Lower lobe of right lung (tissue), 2 donors: ENCODE results near the gene LPIN1. TPM values are rescaled to one million over a fixed set of nuclear protein-coding genes. Genes with fewer than 3 reads are reported as not detected.

Experiments
- ATAC-seq, 2 donors: fragments of 200-7000 bp; cut with Tn5 transposase; one replicate each; pipeline ENCODE4 v1.9.1; 2020 to 2022; ENCODE audit warnings: mild to moderate bottlenecking in 2 of 2, moderate library complexity in 2 of 2
- DNase-seq: peaks from one replicate; pipeline ENCODE4 v3.0.0-alpha.2; 2020
- H3K27ac ChIP-seq: fragments of 200-600 bp; one replicate; pipeline ENCODE4 v1.8.0; 2022
- H3K27me3 ChIP-seq: fragments of 200-600 bp; one replicate; pipeline ENCODE4 v1.8.0; 2022; ENCODE audit warnings: low read depth
- H3K36me3 ChIP-seq: fragments of 200-600 bp; one replicate; pipeline ENCODE4 v1.8.0; 2022; ENCODE audit warnings: mild to moderate bottlenecking
- H3K4me1 ChIP-seq: fragments of 200-600 bp; one replicate; pipeline ENCODE4 v1.8.0; 2022
- H3K4me3 ChIP-seq: fragments of 200-600 bp; one replicate; pipeline ENCODE4 v1.8.0; 2022; ENCODE audit warnings: mild to moderate bottlenecking
- H3K9me3 ChIP-seq: fragments of 200-600 bp; one replicate; pipeline ENCODE4 v1.8.0; 2022
- CTCF ChIP-seq: fragments of 200-600 bp; IDR thresholded peaks from one replicate; pipeline ENCODE4 v1.8.0; 2022; ENCODE audit warnings: antibody characterized with exemption, mild to moderate bottlenecking
- intact Hi-C: fragments of 100-400 bp; cut with DNase I; formaldehyde crosslinking; loops from one replicate; pipeline ENCODE4 v1.11.0; 2022
- total RNA-seq: library from RNA; stranded (reverse); fragmentation: NEBNext Ultra II Directional; extraction: Animal tissue kit (Norgen Biotek cat#: 25700); gene quantifications from one replicate; pipeline ENCODE4 v1.2.1, GENCODE V29; 2021
- donor health status: DM: no; HTN: yes; CAD: no; lungs with severe emphysema.

Gene LPIN1
- total RNA-seq, 1 donor from 2014 or later = 52.7 TPM

- no peak for DNase-seq
- intact Hi-C loops = no loop called here
- Histone ChIP-seq H3K4me1 (no peaks in the 10 kb centered on the region), H3K27me3 (no peaks in the 10 kb centered on the region), H3K27ac (no peak overlapping the region), H3K36me3 (peaks cover 91% of the 10 kb centered on the region), H3K4me3 (no peak overlapping the region), H3K9me3 (no peaks in the 10 kb centered on the region)
- ATAC-seq = no peak
- no peak for TF ChIP-seq CTCF
Measured at GRCh38 chr2:11795590-11795989, 49.2 kb downstream of the LPIN1 start.

- ATAC-seq (no peak), DNase-seq (no peak)
- H3K27me3 ChIP-seq = no peaks in the 10 kb centered on the region
- H3K36me3 ChIP-seq = peaks cover 83% of the 10 kb centered on the region
- no peak overlapping the region for H3K4me3 ChIP-seq
- no peaks in the 10 kb centered on the region for H3K9me3 ChIP-seq
- TF ChIP-seq CTCF = no peak
- no peaks in the 10 kb centered on the region for H3K4me1 ChIP-seq
- intact Hi-C loops = no loop called here
- no peak overlapping the region for H3K27ac ChIP-seq
Measured at GRCh38 chr2:11796190-11797171, 50.0 kb downstream of the LPIN1 start.

- ATAC-seq (no peak), DNase-seq (no peak)
- no peak for TF ChIP-seq CTCF
- Histone ChIP-seq H3K4me3 (no peak overlapping the region), H3K9me3 (no peaks in the 10 kb centered on the region), H3K4me1 (no peaks in the 10 kb centered on the region), H3K27ac (no peak overlapping the region), H3K36me3 (peaks cover 81% of the 10 kb centered on the region), H3K27me3 (no peaks in the 10 kb centered on the region)
- intact Hi-C loops = no loop called here
Measured at GRCh38 chr2:11797846-11798245, 51.4 kb downstream of the LPIN1 start.

- intact Hi-C loops = no loop called here
- no peaks in the 10 kb centered on the region for H3K4me1 ChIP-seq
- no peak for TF ChIP-seq CTCF
- no peak for ATAC-seq
- H3K36me3 ChIP-seq = peaks cover 81% of the 10 kb centered on the region
- H3K27me3 ChIP-seq = no peaks in the 10 kb centered on the region
- no peak overlapping the region for H3K27ac ChIP-seq
- DNase-seq = no peak
- no peaks in the 10 kb centered on the region for H3K9me3 ChIP-seq
- no peak overlapping the region for H3K4me3 ChIP-seq
Measured at GRCh38 chr2:11798701-11799435, 52.4 kb downstream of the LPIN1 start.

GRCh38 chr2:11799826-11800225, 53.4 kb downstream of the LPIN1 start:
- no peak overlapping the region for H3K4me3 ChIP-seq
- H3K27ac ChIP-seq = no peak overlapping the region
- intact Hi-C loops = no loop called here
- DNase-seq = no peak
- peaks cover 81% of the 10 kb centered on the region for H3K36me3 ChIP-seq
- no peak for ATAC-seq
- no peak for TF ChIP-seq CTCF
- no peaks in the 10 kb centered on the region for H3K27me3 ChIP-seq
- no peaks in the 10 kb centered on the region for H3K4me1 ChIP-seq
- H3K9me3 ChIP-seq = no peaks in the 10 kb centered on the region
